ENCODE data around the gene OR10G3.
A peak's percentile ranks its signal among the peaks of the same experiment; 100 is the strongest.

Gene OR10G3

GRCh38 chr14:21520767-21521166 is 59.1 kb downstream of the OR10G3 start:
- in situ Hi-C loops (cut with HindIII; ENCODE audit: low pct_ligation_motif_present, low sequenced_read_pairs), result no loop called here
- no peak for TF ChIP-seq CTCF (IDR thresholded peaks at IDR 0.05; ENCODE audit: low read depth, low read length, missing control alignments)
- Histone ChIP-seq H3K27ac (peak overlapping the region; percentile 55), H3K27me3 (replicated peaks) (no peaks in the 10 kb centered on the region), H3K4me3 (ENCODE audit: low read depth, low read length) (no peak overlapping the region), H3K36me3 (replicated peaks) (no peaks in the 10 kb centered on the region)
- DNase-seq, result no peak

DNA sequence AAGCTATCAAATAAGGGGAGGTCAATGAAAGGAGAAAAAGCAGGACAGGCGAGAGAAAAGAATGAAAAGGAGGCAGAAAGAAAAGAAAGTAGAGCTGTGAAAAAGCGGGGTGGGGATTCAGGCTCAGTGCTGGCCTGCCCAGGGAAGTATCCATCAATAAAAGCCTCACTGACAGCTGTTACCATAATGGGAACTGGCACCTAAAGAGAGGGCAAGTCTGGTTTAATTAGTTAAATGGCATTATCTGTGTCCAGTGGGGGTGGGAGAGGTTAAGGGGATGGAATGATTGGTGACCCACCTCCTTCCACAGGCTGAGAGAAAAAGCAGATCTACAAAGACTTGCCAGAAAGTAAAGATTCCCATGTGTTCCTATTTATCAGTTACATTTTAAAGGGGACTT is 61.2 kb downstream of the OR10G3 start:
- no peaks in the 10 kb centered on the region for H3K36me3 ChIP-seq (replicated peaks)
- in situ Hi-C loops (cut with HindIII; ENCODE audit: low pct_ligation_motif_present, low sequenced_read_pairs), result no loop called here
- no peak for DNase-seq
- H3K4me3 ChIP-seq (ENCODE audit: low read depth, low read length), result no peak overlapping the region
- H3K27ac ChIP-seq, result no peak overlapping the region
- TF ChIP-seq CTCF (IDR thresholded peaks at IDR 0.05; ENCODE audit: low read depth, low read length, missing control alignments), result no peak
- no peaks in the 10 kb centered on the region for H3K27me3 ChIP-seq (replicated peaks)
